Fibroblast of lung (primary cell): Measurements from ENCODE around the gene OR2S2. TPM values are rescaled to one million over a fixed set of nuclear protein-coding genes. Genes with fewer than 3 reads are reported as not detected.
"Not testable (repeated sequence)": the region's sequence is repeated elsewhere in the genome, so short reads cannot be mapped to it uniquely, and the experiment has no call there.

Experiments used
- DNase-seq, 2 donors: peaks; one replicate each; pipeline versions ENCODE4 v3.0.0 to v3.0.0-alpha.2; 2010; ENCODE audit warnings: low read depth in 2 of 2
- H2AFZ ChIP-seq: 2 replicates; pipeline ENCODE4 v1.5.1; 2012; ENCODE audit warnings: low read length, control low read depth, inconsistent platforms
- H3K27ac ChIP-seq: 2 replicates; pipeline ENCODE4 v1.5.1; 2011; ENCODE audit warnings: low read length, control low read depth; ENCODE audit not compliant: insufficient read depth
- H3K27me3 ChIP-seq: 2 replicates; pipeline ENCODE4 v1.5.1; 2011; ENCODE audit warnings: mild to moderate bottlenecking, low read length; ENCODE audit not compliant: control insufficient read depth, insufficient read depth
- H3K36me3 ChIP-seq: 2 replicates; pipeline ENCODE4 v1.5.1; 2011; ENCODE audit warnings: low read length; ENCODE audit not compliant: control insufficient read depth, insufficient read depth
- H3K4me1 ChIP-seq: 2 replicates; pipeline ENCODE4 v1.5.1; 2011; ENCODE audit warnings: low read length; ENCODE audit not compliant: control insufficient read depth, insufficient read depth; ENCODE audit errors: extremely low read depth
- H3K4me2 ChIP-seq: 2 replicates; pipeline ENCODE4 v1.5.1; 2011; ENCODE audit warnings: low read length, control low read depth; ENCODE audit not compliant: insufficient read depth; ENCODE audit errors: extremely low read depth
- H3K4me3 ChIP-seq, 4 experiments: fragments of 200-600 bp in 1 of 4; sonication (generic) in 1 of 4; replicated peaks in 1 of 4; 2 replicates each; pipeline ENCODE4 v1.5.1; 2011 to 2016; ENCODE audit warnings: low read length in 4 of 4, low read depth in 3 of 4, mild to moderate bottlenecking in 3 of 4, control low read depth in 2 of 4, inconsistent platforms in 1 of 4, mixed read lengths in 1 of 4; ENCODE audit not compliant: insufficient read depth in 1 of 4; ENCODE audit errors: control extremely low read depth in 1 of 4
- H3K79me2 ChIP-seq: 2 replicates; pipeline ENCODE4 v1.5.1; 2012; ENCODE audit warnings: mild to moderate bottlenecking, low read length, inconsistent platforms; ENCODE audit not compliant: control insufficient read depth, insufficient read depth
- H3K9ac ChIP-seq: 2 replicates; pipeline ENCODE4 v1.5.1; 2011; ENCODE audit warnings: mild to moderate bottlenecking, low read length, control low read depth; ENCODE audit not compliant: insufficient read depth
- H3K9me3 ChIP-seq: 2 replicates; pipeline ENCODE4 v1.5.1; 2012; ENCODE audit warnings: low read depth, low read length; ENCODE audit not compliant: control insufficient read depth, insufficient read depth
- H4K20me1 ChIP-seq: 2 replicates; pipeline ENCODE4 v1.5.1; 2011; ENCODE audit warnings: low read length; ENCODE audit not compliant: control insufficient read depth, insufficient read depth; ENCODE audit errors: extremely low read depth
- CTCF ChIP-seq, 2 donors: IDR thresholded peaks in 1 of 2; conservative IDR thresholded peaks in 1 of 2; 1 replicate in 1 of 2; 2 replicates in 1 of 2; pipeline ENCODE4 v1.5.1; 2011 to 2012; ENCODE audit warnings: low read length in 2 of 2, control low read depth in 1 of 2, inconsistent platforms in 1 of 2, low read depth in 1 of 2, mild to moderate bottlenecking in 1 of 2
- EZH2 ChIP-seq: IDR thresholded peaks from 2 replicates; pipeline ENCODE4 v1.5.1; 2012; ENCODE audit warnings: low read length, control low read depth, mild to moderate bottlenecking; ENCODE audit errors: missing control alignments
- polyA plus RNA-seq, 2 donors: library from polyadenylated mRNA; depleted of rRNA in 1 of 2; stranded (reverse) in 1 of 2; unstranded in 1 of 2; fragments of >200 nt; gene quantifications; 2 replicates each; pipeline ENCODE4 v1.2.1, GENCODE V29; 2011 to 2012; ENCODE audit warnings: missing spikeins in 1 of 2
- total RNA-seq: library from RNA; depleted of rRNA; stranded (reverse); fragments of >200 nt; gene quantifications from 2 replicates; pipeline ENCODE4 v1.2.1, GENCODE V29; 2014

Gene OR2S2
- total and polyA plus RNA-seq, 2 donors (not counting 1 experiment from before 2014, with no cell fraction given) = 0.17 to 0.18 TPM

GRCh38 chr9:35915681-35916294, 42.2 kb downstream of the OR2S2 start:
- Histone ChIP-seq H3K4me3 (no peak overlapping the region), H3K4me1 (no peaks in the 10 kb centered on the region)
- TF ChIP-seq EZH2 (no peak), CTCF (conservative IDR thresholded peaks at IDR 0.05 in 1 of 2, IDR thresholded peaks at IDR 0.05 in 1 of 2; ENCODE audit: low read depth in 1 of 2, low read length in 2 of 2) (no peak)

GRCh38 chr9:35914301-35914807, 43.6 kb downstream of the OR2S2 start:
- Histone ChIP-seq H4K20me1 (no peaks in the 10 kb centered on the region), H3K27ac (no peak overlapping the region), H3K4me1 (peaks cover 4% of the 10 kb centered on the region), H3K9me3 (no peaks in the 10 kb centered on the region), H3K36me3 (no peaks in the 10 kb centered on the region), H3K4me2 (no peak overlapping the region), H2AFZ (no peak overlapping the region), H3K27me3 (no peaks in the 10 kb centered on the region), H3K79me2 (no peaks in the 10 kb centered on the region), H3K4me3 (no peak overlapping the region), H3K9ac (no peak overlapping the region)
- peak; percentile 21 to 34 for DNase-seq
- no peak for TF ChIP-seq CTCF (conservative IDR thresholded peaks at IDR 0.05 in 1 of 2, IDR thresholded peaks at IDR 0.05 in 1 of 2; ENCODE audit: low read depth in 1 of 2, low read length in 2 of 2)
- no peak for TF ChIP-seq EZH2

More at GRCh38 chr9:35915681-35916294, 42.2 kb downstream of the OR2S2 start:
- H3K36me3 ChIP-seq = no peaks in the 10 kb centered on the region
- no peak overlapping the region for H3K4me2 ChIP-seq
- H2AFZ ChIP-seq = no peak overlapping the region
- no peak overlapping the region for H3K9ac ChIP-seq
- H3K79me2 ChIP-seq = no peaks in the 10 kb centered on the region
- DNase-seq = no peak
- H4K20me1 ChIP-seq = no peaks in the 10 kb centered on the region
- H3K27ac ChIP-seq = no peak overlapping the region
- H3K9me3 ChIP-seq = no peaks in the 10 kb centered on the region
- no peaks in the 10 kb centered on the region for H3K27me3 ChIP-seq

GRCh38 chr9:35913429-35913828, 44.5 kb downstream of the OR2S2 start:
- not testable (repeated sequence) for H3K9ac ChIP-seq, H4K20me1 ChIP-seq, H3K27ac ChIP-seq, H3K79me2 ChIP-seq, H3K9me3 ChIP-seq, H3K4me3 ChIP-seq, H3K36me3 ChIP-seq, H3K4me2 ChIP-seq, H2AFZ ChIP-seq, H3K27me3 ChIP-seq, DNase-seq
- H3K4me1 ChIP-seq = peaks cover 13% of the 10 kb centered on the region
